SK-N-SH (cell line): Measurements from ENCODE around the gene SESN2. TPM values are rescaled to one million over a fixed set of nuclear protein-coding genes. Genes with fewer than 3 reads are reported as not detected.

ENCODE experiments used
- CTCF ChIA-PET: fragments of 300-600, 350-600 bp; formaldehyde crosslinking; extraction: SDS; loops from one replicate; lab custom pipeline; 2021; lab: Yijun Ruan, JAX
- POLR2A ChIA-PET: fragments of 350-600 bp; sonication (Branson Sonifier 250); formaldehyde crosslinking; extraction: SDS; loops from one replicate; lab custom pipeline; 2020; ENCODE audit warnings: antibody characterized with exemption, inconsistent platforms; lab: Yijun Ruan, JAX
- DNase-seq: peaks from one replicate; pipeline ENCODE4 v3.0.0; 2012
- H2AFZ ChIP-seq: fragments of 200-600 bp; sonication (generic); 2 replicates; pipeline ENCODE4 v1.8.1; 2016; ENCODE audit warnings: antibody characterized with exemption, mild to moderate bottlenecking, low read depth
- H3F3A ChIP-seq: fragments of 200-600 bp; sonication (generic); replicated peaks from 2 replicates; pipeline ENCODE3; 2016; ENCODE audit warnings: antibody characterized with exemption, mild to moderate bottlenecking; ENCODE audit not compliant: insufficient read depth
- H3K27ac ChIP-seq, 2 experiments: fragments of 200-500 bp in 1 of 2; fragments of 200-600 bp in 1 of 2; sonication (Bioruptor generic) in 1 of 2; sonication (generic), shearing (Covaris generic) in 1 of 2; 2 replicates each; pipeline versions ENCODE4 v1.5.1 to v1.6.1; 2014 to 2016; ENCODE audit warnings: low read depth in 2 of 2, inconsistent platforms in 1 of 2, low read length in 1 of 2, mild to moderate bottlenecking in 1 of 2, mixed read lengths in 1 of 2
- H3K27me3 ChIP-seq: fragments of 200-600 bp; sonication (generic), shearing (Covaris generic); 2 replicates; pipeline ENCODE4 v1.6.1; 2016; ENCODE audit warnings: mixed run types; ENCODE audit not compliant: insufficient read depth
- H3K36me3 ChIP-seq, 2 experiments: fragments of 200-500 bp in 1 of 2; fragments of 200-600 bp in 1 of 2; sonication (Bioruptor generic) in 1 of 2; sonication (generic) in 1 of 2; replicated peaks in 1 of 2; 2 replicates each; pipeline versions ENCODE3 to v1.5.1; 2014 to 2016; ENCODE audit warnings: low read length in 1 of 2, mild to moderate bottlenecking in 1 of 2; ENCODE audit not compliant: insufficient read depth in 2 of 2, control insufficient read depth in 1 of 2
- H3K4me1 ChIP-seq, 2 experiments: fragments of 200-500 bp in 1 of 2; fragments of 200-600 bp in 1 of 2; sonication (Bioruptor generic) in 1 of 2; sonication (generic), shearing (Covaris generic) in 1 of 2; 2 replicates each; pipeline versions ENCODE4 v1.5.1 to v1.6.1; 2014 to 2016; ENCODE audit warnings: low read depth in 1 of 2, low read length in 1 of 2, mixed run types in 1 of 2; ENCODE audit not compliant: insufficient read depth in 2 of 2, control insufficient read depth in 1 of 2
- H3K4me2 ChIP-seq: fragments of 200-600 bp; sonication (generic), shearing (Covaris generic); 2 replicates; pipeline ENCODE4 v1.6.1; 2017; ENCODE audit warnings: mixed run types
- H3K4me3 ChIP-seq, 2 experiments: fragments of 200-500 bp in 1 of 2; fragments of 200-600 bp in 1 of 2; sonication (Bioruptor generic) in 1 of 2; sonication (generic), shearing (Covaris generic) in 1 of 2; 2 replicates each; pipeline versions ENCODE4 v1.5.1 to v1.8.1; 2014 to 2016; ENCODE audit warnings: low read depth in 2 of 2, inconsistent platforms in 1 of 2, low read length in 1 of 2, mild to moderate bottlenecking in 1 of 2, mixed read lengths in 1 of 2, moderate library complexity in 1 of 2
- H3K79me2 ChIP-seq: fragments of 200-600 bp; sonication (generic); 2 replicates; pipeline ENCODE4 v1.8.1; 2017; ENCODE audit warnings: mild to moderate bottlenecking; ENCODE audit not compliant: insufficient read depth
- H3K9ac ChIP-seq: fragments of 200-600 bp; sonication (generic); 2 replicates; pipeline ENCODE4 v1.6.1; 2017; ENCODE audit warnings: mixed run types
- H3K9me2 ChIP-seq: fragments of 200-600 bp; sonication (generic); 2 replicates; pipeline ENCODE4 v1.6.1; 2017; ENCODE audit warnings: mixed run types
- H3K9me3 ChIP-seq: fragments of 200-600 bp; sonication (generic); 2 replicates; pipeline ENCODE4 v1.6.1; 2017; ENCODE audit warnings: mixed run types, mild to moderate bottlenecking, moderate library complexity
- H4K20me1 ChIP-seq: fragments of 200-600 bp; sonication (generic); 2 replicates; pipeline ENCODE4 v1.6.1; 2017; ENCODE audit warnings: mild to moderate bottlenecking, mixed run types; ENCODE audit not compliant: insufficient read depth
- EP300 ChIP-seq, 2 experiments: IDR thresholded peaks; 2 replicates each; pipeline versions ENCODE4 v1.4.0 to v1.6.1; 2012; ENCODE audit warnings: borderline replicate concordance in 1 of 2, low read depth in 1 of 2, low read length in 1 of 2
- EZH2phosphoT487 ChIP-seq: fragments of 200-600 bp; sonication (generic); IDR thresholded peaks from 2 replicates; pipeline ENCODE4 v1.6.1; 2017; ENCODE audit warnings: low read depth, mixed run types, mild to moderate bottlenecking, antibody characterized with exemption, moderate library complexity, borderline replicate concordance
- FOXM1 ChIP-seq: IDR thresholded peaks from 2 replicates; pipeline ENCODE4 v1.4.0; 2012; ENCODE audit warnings: low read depth, mild to moderate bottlenecking
- IRF3 ChIP-seq: fragments of 150-350 bp; IDR thresholded peaks from 2 replicates; pipeline ENCODE4 v1.6.1; 2016; ENCODE audit warnings: mild to moderate bottlenecking, low read depth, low read length
- JUND ChIP-seq: IDR thresholded peaks from 2 replicates; pipeline ENCODE4 v1.4.0; 2012
- MAX ChIP-seq: IDR thresholded peaks from 2 replicates; pipeline ENCODE4 v1.4.0; 2012; ENCODE audit warnings: low read depth
- NRF1 ChIP-seq: IDR thresholded peaks from 2 replicates; pipeline ENCODE4 v1.6.1; 2012; ENCODE audit warnings: low read depth, mild to moderate bottlenecking, low read length
- PBX3 ChIP-seq: IDR thresholded peaks from 2 replicates; pipeline ENCODE4; 2012
- POLR2AphosphoS5 ChIP-seq: IDR thresholded peaks from 2 replicates; pipeline ENCODE4 v1.6.1; 2012; ENCODE audit warnings: low read depth, low read length
- RAD21 ChIP-seq: IDR thresholded peaks from 2 replicates; pipeline ENCODE4 v1.6.1; 2012; ENCODE audit warnings: mild to moderate bottlenecking, low read length
- RCOR1 ChIP-seq: fragments of 150-350 bp; IDR thresholded peaks from 2 replicates; pipeline ENCODE4 v1.6.1; 2017; ENCODE audit warnings: antibody characterized with exemption, low read length
- RXRA ChIP-seq: IDR thresholded peaks from 2 replicates; pipeline ENCODE4 v1.4.0; 2012; ENCODE audit warnings: low read depth, mild to moderate bottlenecking, borderline replicate concordance
- USF2 ChIP-seq: fragments of 150-350 bp; IDR thresholded peaks from 2 replicates; pipeline ENCODE4 v1.6.1; 2017; ENCODE audit warnings: antibody characterized with exemption, low read length, low read depth, borderline replicate concordance
- YY1 ChIP-seq: IDR thresholded peaks from 2 replicates; pipeline ENCODE4 v1.4.0; 2012; ENCODE audit warnings: low read depth, mild to moderate bottlenecking
- ZBTB33 ChIP-seq: IDR thresholded peaks from 2 replicates; pipeline ENCODE4 v1.4.0; 2012; ENCODE audit warnings: low read depth, borderline replicate concordance
- WGBS: methylation state at CpG from one replicate; pipeline ENCODE4 v1.1.6; 2017; ENCODE audit warnings: low lambda C conversion rate; 5-methylcytosine and 5-hydroxymethylcytosine counted together
- polyA plus RNA-seq, 3 experiments: library from polyadenylated mRNA; depleted of rRNA; stranded (reverse); fragments of >200 nt; gene quantifications; 2 replicates each; pipeline ENCODE4 v1.2.3, GENCODE V29; 2012

Gene SESN2
- polyA plus RNA-seq, 1 of the 3 experiments (the other 2 are of a cell fraction): 14.1 TPM

GRCh38 chr1:28239004-28239403, 20.3 kb upstream of the SESN2 start:
- H3K27me3 ChIP-seq: no peaks in the 10 kb centered on the region
- no peak overlapping the region for H3K9ac ChIP-seq
- H3K9me3 ChIP-seq: no peaks in the 10 kb centered on the region
- POLR2A ChIA-PET: interaction anchor here (0.7 kb wide), 1 partner anchor 143 kb away, joined by 3 read pairs; no protein-coding TSS in a partner anchor
- WGBS: 89% methylated on average over 2 of the region's 2 CpGs
- H3F3A ChIP-seq: peaks cover 22% of the 10 kb centered on the region
- CTCF ChIA-PET: no interaction called here
- no peak for DNase-seq
- no peak overlapping the region for H2AFZ ChIP-seq
- H3K36me3 ChIP-seq: peaks cover 4 to 9% of the 10 kb centered on the region in 2 experiments
- peaks cover 25% of the 10 kb centered on the region for H3K79me2 ChIP-seq
- TF ChIP-seq USF2 (no peak), RAD21 (no peak), EZH2phosphoT487 (no peak), RCOR1 (no peak), FOXM1 (no peak), NRF1 (no peak), YY1 (no peak), MAX (no peak), RXRA (no peak), POLR2AphosphoS5 (no peak), EP300 (IDR thresholded peaks at IDR 0.05; ENCODE audit: borderline replicate concordance in 1 of 2, low read depth in 1 of 2, low read length in 1 of 2) (no peak), PBX3 (no peak), ZBTB33 (no peak), IRF3 (no peak), JUND (no peak)
- H3K4me3 ChIP-seq: no peak overlapping the region
- no peaks in the 10 kb centered on the region for H3K9me2 ChIP-seq
- H4K20me1 ChIP-seq: no peaks in the 10 kb centered on the region
- peak overlapping the region in 1 of 2 experiments; percentile 61; a peak in 2 of 4 replicates for H3K27ac ChIP-seq
- H3K4me2 ChIP-seq: no peak overlapping the region
- H3K4me1 ChIP-seq: peaks cover 6 to 9% of the 10 kb centered on the region in 2 experiments; a peak in 3 of 4 replicates
